WTC11 (cell line): Measurements from ENCODE around the gene ACAA1.

Source experiments
- CTCF ChIP-seq: fragments of 200-600 bp; IDR thresholded peaks from 2 replicates; pipeline ENCODE4 v1.8.0; 2022; ENCODE audit warnings: antibody characterized with exemption
- E2F5 ChIP-seq: sonication (generic); formaldehyde crosslinking; IDR thresholded peaks from 2 replicates; pipeline ENCODE4 v1.8.1; 2022; ENCODE audit warnings: mild to moderate bottlenecking, moderate library complexity, missing genetic modification reagents
- ETV6 ChIP-seq: sonication (generic); formaldehyde crosslinking; IDR thresholded peaks from 2 replicates; pipeline ENCODE4 v1.8.1; 2022; ENCODE audit warnings: mild to moderate bottlenecking, missing genetic modification reagents
- GTF2I ChIP-seq: fragments of 250-450 bp; sonication (Bioruptor Pico); conservative IDR thresholded peaks from 2 replicates; pipeline ENCODE4 v1.4.0; 2021; ENCODE audit warnings: mild to moderate bottlenecking
- HMGXB4 ChIP-seq: sonication (generic); formaldehyde crosslinking; IDR thresholded peaks from 2 replicates; pipeline ENCODE4 v1.8.1; 2023; ENCODE audit warnings: mild to moderate bottlenecking, moderate library complexity, missing genetic modification reagents
- IRF2 ChIP-seq: sonication (generic); formaldehyde crosslinking; IDR thresholded peaks from 2 replicates; pipeline ENCODE4 v1.8.0; 2022; ENCODE audit warnings: low read depth, missing genetic modification reagents, borderline replicate concordance
- KAT7 ChIP-seq: sonication (generic); formaldehyde crosslinking; IDR thresholded peaks from 2 replicates; pipeline ENCODE4 v1.8.1; 2023; ENCODE audit warnings: missing genetic modification reagents, mild to moderate bottlenecking, borderline replicate concordance
- MXD4 ChIP-seq: fragments of 250-450 bp; sonication (Bioruptor Pico); IDR thresholded peaks from 2 replicates; pipeline ENCODE4 v1.8.0; 2021; ENCODE audit warnings: mild to moderate bottlenecking, moderate library complexity, borderline replicate concordance
- PRDM15 ChIP-seq: sonication (generic); formaldehyde crosslinking; IDR thresholded peaks from 2 replicates; pipeline ENCODE4 v1.8.0; 2022; ENCODE audit warnings: missing genetic modification reagents
- RELA ChIP-seq: sonication (generic); formaldehyde crosslinking; IDR thresholded peaks from 2 replicates; pipeline ENCODE4 v1.8.1; 2022; ENCODE audit warnings: missing genetic modification reagents, mild to moderate bottlenecking, borderline replicate concordance
- TEAD4 ChIP-seq: sonication (generic); formaldehyde crosslinking; IDR thresholded peaks from 2 replicates; pipeline ENCODE4 v1.8.0; 2022; ENCODE audit warnings: mild to moderate bottlenecking, missing genetic modification reagents
- ZNF232 ChIP-seq: sonication (generic); formaldehyde crosslinking; IDR thresholded peaks from 2 replicates; pipeline ENCODE4 v1.8.0; 2022; ENCODE audit warnings: mild to moderate bottlenecking, missing genetic modification reagents
- ZNF396 ChIP-seq: fragments of 250-450 bp; sonication (Bioruptor Pico); IDR thresholded peaks from 2 replicates; pipeline ENCODE4 v1.8.0; 2021; ENCODE audit warnings: mild to moderate bottlenecking, moderate library complexity, borderline replicate concordance

- no peak for TF ChIP-seq ZNF232 (CRISPR knock-in tag)
- TF ChIP-seq GTF2I (CRISPR knock-in tag): no peak
- no peak for TF ChIP-seq CTCF
- TF ChIP-seq TEAD4 (CRISPR knock-in tag): no peak
- no peak for TF ChIP-seq IRF2
- TF ChIP-seq HMGXB4 (CRISPR knock-in tag): no peak
- TF ChIP-seq PRDM15 (CRISPR knock-in tag): no peak
- TF ChIP-seq ETV6 (CRISPR knock-in tag): no peak
- no peak for TF ChIP-seq ZNF396
- no peak for TF ChIP-seq E2F5
- no peak for TF ChIP-seq RELA (CRISPR knock-in tag)
- no peak for TF ChIP-seq MXD4 (CRISPR knock-in tag)
- TF ChIP-seq KAT7 (CRISPR knock-in tag): no peak
These were observed 10.5 kb upstream of the ACAA1 start for GRCh38 chr3:38147421-38147820.
